BE2C (cell line): ENCODE measurements around the gene ZNF516.

Source experiments
- DNase-seq: peaks from one replicate; pipeline ENCODE4 v3.0.0-alpha.2; 2020
- H3K27me3 ChIP-seq: fragments of 250-450 bp; sonication (Bioruptor Pico); 2 replicates; pipeline ENCODE4 v1.5.1; 2020; ENCODE audit warnings: mild to moderate bottlenecking
- H3K36me3 ChIP-seq: fragments of 250-450 bp; sonication (Bioruptor Pico); 2 replicates; pipeline ENCODE4 v1.5.1; 2020; ENCODE audit warnings: mild to moderate bottlenecking
- H3K4me1 ChIP-seq: fragments of 250-450 bp; sonication (Bioruptor Pico); 2 replicates; pipeline ENCODE4 v1.5.1; 2020
- H3K4me3 ChIP-seq: 2 replicates; pipeline ENCODE4 v1.5.1; 2011; ENCODE audit warnings: low read depth, low read length
- H3K9me3 ChIP-seq: fragments of 250-450 bp; sonication (Bioruptor Pico); 2 replicates; pipeline ENCODE4 v1.5.1; 2020
- CTCF ChIP-seq: IDR thresholded peaks from 2 replicates; pipeline ENCODE4 v1.5.1; 2012; ENCODE audit warnings: mild to moderate bottlenecking, low read depth, low read length

Gene ZNF516

GRCh38 chr18:76405280-76405679 is 89.8 kb downstream of the ZNF516 start:
- no peak for DNase-seq
- H3K4me3 ChIP-seq: no peak overlapping the region
- no peaks in the 10 kb centered on the region for H3K36me3 ChIP-seq
- TF ChIP-seq CTCF: no peak
- no peaks in the 10 kb centered on the region for H3K9me3 ChIP-seq
- no peaks in the 10 kb centered on the region for H3K27me3 ChIP-seq
- no peaks in the 10 kb centered on the region for H3K4me1 ChIP-seq

- no peaks in the 10 kb centered on the region for H3K4me1 ChIP-seq
- no peak for TF ChIP-seq CTCF
- no peak for DNase-seq
- no peaks in the 10 kb centered on the region for H3K36me3 ChIP-seq
- H3K27me3 ChIP-seq: no peaks in the 10 kb centered on the region
- no peaks in the 10 kb centered on the region for H3K9me3 ChIP-seq
- H3K4me3 ChIP-seq: no peak overlapping the region
These were observed 90.7 kb downstream of the ZNF516 start for GRCh38 chr18:76404345-76404831.

- Histone ChIP-seq H3K4me3 (no peak overlapping the region), H3K27me3 (no peaks in the 10 kb centered on the region), H3K4me1 (no peaks in the 10 kb centered on the region), H3K36me3 (no peaks in the 10 kb centered on the region), H3K9me3 (no peaks in the 10 kb centered on the region)
- no peak for DNase-seq
- TF ChIP-seq CTCF: no peak
These were observed 92.7 kb downstream of the ZNF516 start for GRCh38 chr18:76402026-76402990.

- DNase-seq: no peak
- no peak for TF ChIP-seq CTCF
- Histone ChIP-seq H3K4me1 (no peaks in the 10 kb centered on the region), H3K36me3 (no peaks in the 10 kb centered on the region), H3K27me3 (no peaks in the 10 kb centered on the region), H3K9me3 (no peaks in the 10 kb centered on the region), H3K4me3 (no peak overlapping the region)
These were observed 93.5 kb downstream of the ZNF516 start for GRCh38 chr18:76401498-76401897.

GRCh38 chr18:76399613-76400391 is 95.2 kb downstream of the ZNF516 start:
- no peaks in the 10 kb centered on the region for H3K9me3 ChIP-seq
- no peak for TF ChIP-seq CTCF
- H3K27me3 ChIP-seq: no peaks in the 10 kb centered on the region
- DNase-seq: no peak
- H3K36me3 ChIP-seq: no peaks in the 10 kb centered on the region
- H3K4me3 ChIP-seq: no peak overlapping the region
- H3K4me1 ChIP-seq: no peaks in the 10 kb centered on the region
